ENCODE data around the gene MORN1. TPM values are rescaled to one million over a fixed set of nuclear protein-coding genes. Genes with fewer than 3 reads are reported as not detected.

MORN1 gene
- total RNA-seq, 1 donor from 2014 or later: 5.0 TPM

DNA sequence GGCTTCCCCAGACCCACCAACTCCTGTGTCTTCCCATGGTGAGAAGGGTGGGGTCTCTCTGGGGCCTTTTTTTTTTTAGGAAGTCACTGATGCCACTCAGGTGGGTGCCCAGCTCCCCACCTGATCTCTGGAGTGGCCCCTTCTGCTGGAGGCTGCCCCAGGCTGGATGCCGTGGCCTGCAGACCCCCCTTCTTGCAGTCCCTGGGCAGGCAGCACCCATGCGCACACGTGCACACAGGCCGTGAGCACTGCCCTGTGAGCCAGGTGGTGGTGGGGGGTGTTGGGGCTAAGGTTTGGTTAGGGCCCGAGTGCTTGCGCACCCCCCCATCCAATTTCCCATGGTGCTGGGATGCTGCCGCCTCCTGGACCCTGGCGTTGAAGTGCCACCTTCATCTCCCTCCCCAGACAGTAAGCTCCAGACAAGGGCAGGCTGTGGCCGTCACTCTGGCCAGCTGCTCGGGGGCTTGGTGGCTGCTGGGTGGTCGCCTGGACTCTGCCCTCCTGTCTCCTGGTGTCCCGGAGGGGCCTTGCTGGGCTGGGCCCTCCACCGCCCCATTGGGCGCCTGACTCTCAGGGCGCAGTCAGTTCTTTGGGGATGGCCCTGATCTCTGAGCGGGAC is 112.7 kb downstream of the MORN1 start:
- ATAC-seq (ENCODE audit: poor library complexity) (no peak), DNase-seq (no peak)
- intact Hi-C loops (cut with DNase I): no loop called here

GRCh38 chr1:2277741-2278488 is 113.4 kb downstream of the MORN1 start:
- ATAC-seq (ENCODE audit: poor library complexity) (peak; percentile 24), DNase-seq (peak; percentile 60)
- intact Hi-C loops (cut with DNase I): no loop called here

DNA sequence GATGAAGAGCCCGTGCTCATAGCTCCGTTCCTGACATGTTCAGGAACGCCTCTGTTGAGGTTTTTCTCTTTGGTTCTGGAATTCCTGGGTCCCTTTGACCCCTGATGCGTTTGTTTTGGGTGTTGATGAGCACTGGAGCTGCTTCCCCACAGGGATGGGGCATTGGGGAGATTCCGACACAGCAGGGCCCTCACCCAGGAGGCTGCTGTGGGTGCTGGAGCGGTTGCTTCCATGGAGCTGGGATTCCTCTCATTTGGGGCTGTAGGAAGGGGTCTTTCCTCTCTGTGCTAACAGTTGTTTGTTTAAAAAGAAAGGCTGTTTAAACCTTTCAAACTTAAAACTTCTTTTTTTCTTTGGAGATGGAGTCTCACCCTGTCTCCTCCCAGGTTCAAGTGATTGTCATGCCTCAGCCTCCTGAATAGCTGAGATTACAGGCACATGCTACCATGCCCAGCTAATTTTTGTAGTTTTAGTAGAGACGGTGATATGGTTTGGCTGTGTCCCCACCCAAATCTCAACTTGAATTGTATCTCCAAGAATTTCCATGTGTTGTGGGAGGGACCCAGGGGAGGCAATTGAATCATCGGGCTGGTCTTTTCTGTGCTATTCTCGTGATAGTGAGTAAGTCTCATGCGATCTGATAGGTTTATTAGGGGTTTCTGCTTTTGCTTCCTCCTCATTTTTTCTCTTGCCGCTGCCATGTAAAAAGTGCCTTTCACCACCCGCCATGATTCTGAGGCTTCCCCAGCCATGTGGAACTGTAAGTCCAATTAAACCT is 114.4 kb downstream of the MORN1 start:
- ATAC-seq (ENCODE audit: poor library complexity) (no peak), DNase-seq (peak; percentile 20)
- intact Hi-C loops (cut with DNase I): no loop called here

- DNase-seq (no peak), ATAC-seq (ENCODE audit: poor library complexity) (peak; percentile 53)
- intact Hi-C loops (cut with DNase I): no loop called here
Measured at GRCh38 chr1:2275796-2276536, 115.4 kb downstream of the MORN1 start.

- intact Hi-C loops (cut with DNase I): no loop called here
- no peak for DNase-seq
- ATAC-seq (ENCODE audit: poor library complexity): no peak
Measured at GRCh38 chr1:2274929-2275475, 116.4 kb downstream of the MORN1 start.

DNA sequence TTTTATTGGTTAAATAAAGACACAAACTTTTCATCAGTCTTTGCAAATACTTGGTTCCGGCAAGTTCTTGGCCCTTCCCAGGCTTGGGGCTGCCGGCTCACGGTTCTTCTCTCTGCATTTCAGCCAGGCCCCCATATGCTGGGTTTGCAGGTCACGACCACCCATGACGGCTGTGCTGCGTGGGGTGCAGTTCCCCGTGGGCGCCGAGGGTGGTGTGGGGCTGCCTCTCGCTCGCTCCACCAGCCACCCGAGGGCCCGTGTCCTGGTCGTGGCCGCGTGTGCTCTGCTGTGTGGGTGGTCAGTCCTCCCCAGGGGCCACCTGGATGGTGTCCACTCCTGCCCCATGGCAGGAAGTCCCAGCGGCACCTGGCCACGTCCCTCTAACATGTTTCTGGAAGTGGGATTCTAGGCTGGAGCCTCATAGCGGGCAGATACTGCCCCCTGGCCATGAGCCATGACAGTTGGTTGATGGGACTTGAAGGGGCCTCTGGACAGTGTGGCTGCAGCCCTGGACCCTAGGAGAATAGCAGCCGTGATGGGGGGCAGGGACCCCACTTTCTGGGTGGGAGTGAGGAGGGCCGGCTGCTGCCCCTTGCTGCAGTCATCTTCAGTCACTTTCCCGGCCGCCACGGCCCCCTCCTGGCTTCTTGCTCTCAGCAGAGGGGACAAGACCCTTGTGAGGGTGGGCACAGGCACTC is 117.0 kb downstream of the MORN1 start:
- ATAC-seq (ENCODE audit: poor library complexity) (no peak), DNase-seq (no peak)
- intact Hi-C loops (cut with DNase I): no loop called here

- ATAC-seq (ENCODE audit: poor library complexity) (peak; percentile 25), DNase-seq (no peak)
- intact Hi-C loops (cut with DNase I): no loop called here
Measured at GRCh38 chr1:2273401-2274090, 117.8 kb downstream of the MORN1 start.

GRCh38 chr1:2272686-2273400 is 118.5 kb downstream of the MORN1 start:
- intact Hi-C loops (cut with DNase I): no loop called here
- ATAC-seq (ENCODE audit: poor library complexity): no peak
- no peak for DNase-seq

DNA sequence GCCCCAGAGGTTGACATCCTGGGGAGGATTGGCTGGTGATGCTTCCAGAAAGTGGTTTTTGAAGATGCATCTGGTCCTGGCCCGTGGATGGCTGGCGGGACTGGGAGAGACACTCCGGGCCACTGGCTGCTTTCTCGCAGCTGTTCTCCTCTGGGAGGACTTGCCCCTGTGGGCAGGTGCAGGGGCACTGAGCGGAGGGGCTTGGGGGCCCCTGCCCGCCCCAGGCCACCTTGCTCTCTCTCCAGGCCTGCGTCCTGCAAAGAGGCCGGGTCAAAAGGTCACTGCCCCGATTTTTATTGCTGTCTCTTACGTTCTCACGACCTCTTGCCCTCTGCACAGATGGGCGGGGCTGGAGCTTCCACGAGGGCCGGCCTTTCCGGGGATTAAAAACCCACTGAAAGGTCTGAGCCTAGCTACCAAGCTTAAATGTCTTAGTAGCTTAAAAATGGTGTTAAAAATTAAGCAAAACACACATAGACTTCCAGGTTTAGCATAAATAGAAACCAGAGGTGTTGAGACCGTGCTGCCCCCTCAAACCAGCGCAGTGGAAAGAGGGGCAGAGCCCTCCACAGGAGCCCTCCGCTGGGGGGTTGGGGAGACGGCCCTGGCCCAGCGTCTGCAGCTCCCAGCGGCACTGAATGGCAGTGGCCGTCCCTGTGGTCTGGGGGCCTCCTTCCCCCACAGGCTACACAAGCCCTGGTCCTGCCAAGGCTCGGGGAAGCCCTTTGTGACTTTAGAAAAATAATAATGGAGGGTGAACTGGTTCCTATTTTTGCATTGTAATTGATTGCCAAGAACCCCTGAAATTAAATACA is 119.3 kb downstream of the MORN1 start:
- intact Hi-C loops (cut with DNase I): no loop called here
- DNase-seq: no peak
- ATAC-seq (ENCODE audit: poor library complexity): no peak

Other genes with a start within 250 kb of the MORN1 start
- 38.7 TPM for gene FAAP20, start 196.8 kb downstream of the MORN1 start, total RNA-seq
- 35.1 TPM for gene SKI, start 163.2 kb downstream of the MORN1 start, total RNA-seq
- gene RER1, start 287 bp upstream of the MORN1 start, total RNA-seq: 81.8 TPM
- gene PEX10, start 21.0 kb upstream of the MORN1 start, total RNA-seq: 15.2 TPM
- 0.13 TPM for gene PLCH2, start 84.7 kb upstream of the MORN1 start, total RNA-seq
- gene PANK4, start 135.0 kb upstream of the MORN1 start, total RNA-seq: 45.5 TPM
- 1.6 TPM for gene HES5, start 138.7 kb upstream of the MORN1 start, total RNA-seq
- 16.0 TPM for gene TNFRSF14, start 164.8 kb upstream of the MORN1 start, total RNA-seq
- gene PRXL2B, start 195.2 kb upstream of the MORN1 start, total RNA-seq: 9.8 TPM
- gene MMEL1, start 241.5 kb upstream of the MORN1 start, total RNA-seq: 0.48 TPM

Data from Right ventricle myocardium superior (tissue), 1 donor.